GM19099 (cell line): ENCODE data around the gene CA11.

Source experiments
- POLR2A ChIP-seq: IDR thresholded peaks from 3 replicates; pipeline ENCODE4 v1.6.1; 2011; ENCODE audit warnings: low read depth; ENCODE audit not compliant: insufficient read length; ENCODE audit errors: extremely low read depth

CA11 gene

DNA sequence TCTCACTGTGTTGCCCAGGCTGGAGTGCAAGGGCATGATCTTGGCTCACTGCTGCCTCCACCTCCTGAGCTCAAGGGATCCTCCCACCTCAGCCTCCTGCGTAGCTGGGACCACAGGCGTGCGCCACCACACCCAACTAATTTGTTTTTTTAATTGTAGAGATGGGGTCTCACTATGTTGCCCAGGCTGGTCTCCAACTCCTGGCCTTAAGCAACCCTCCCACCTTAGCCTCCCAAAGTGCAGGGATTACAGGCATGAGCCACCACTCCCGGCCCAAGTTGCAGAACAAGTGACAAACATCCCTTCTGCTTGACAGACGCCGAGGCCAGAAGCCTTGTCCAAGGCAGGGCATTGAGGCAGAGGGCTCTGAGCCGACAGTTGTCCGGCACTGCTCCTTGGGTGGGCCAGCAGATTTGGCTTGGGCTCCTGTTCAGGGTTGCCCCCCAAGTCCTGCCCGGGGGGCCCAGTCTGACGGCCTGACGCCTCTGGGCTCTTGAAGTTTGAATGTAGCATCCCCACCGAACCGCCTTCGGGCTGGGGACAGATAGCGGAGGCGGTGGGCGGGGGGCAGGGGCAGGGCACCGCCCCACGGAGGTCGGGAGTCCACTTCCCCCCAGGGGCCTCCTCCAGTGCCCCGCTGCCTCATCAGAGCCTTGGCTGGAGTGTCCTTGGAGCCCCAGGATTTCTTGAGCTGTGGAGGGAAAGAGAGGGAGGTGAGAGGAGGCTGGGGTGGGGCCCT, 45.1 kb downstream of the CA11 start:
- no peak for TF ChIP-seq POLR2A

DNA sequence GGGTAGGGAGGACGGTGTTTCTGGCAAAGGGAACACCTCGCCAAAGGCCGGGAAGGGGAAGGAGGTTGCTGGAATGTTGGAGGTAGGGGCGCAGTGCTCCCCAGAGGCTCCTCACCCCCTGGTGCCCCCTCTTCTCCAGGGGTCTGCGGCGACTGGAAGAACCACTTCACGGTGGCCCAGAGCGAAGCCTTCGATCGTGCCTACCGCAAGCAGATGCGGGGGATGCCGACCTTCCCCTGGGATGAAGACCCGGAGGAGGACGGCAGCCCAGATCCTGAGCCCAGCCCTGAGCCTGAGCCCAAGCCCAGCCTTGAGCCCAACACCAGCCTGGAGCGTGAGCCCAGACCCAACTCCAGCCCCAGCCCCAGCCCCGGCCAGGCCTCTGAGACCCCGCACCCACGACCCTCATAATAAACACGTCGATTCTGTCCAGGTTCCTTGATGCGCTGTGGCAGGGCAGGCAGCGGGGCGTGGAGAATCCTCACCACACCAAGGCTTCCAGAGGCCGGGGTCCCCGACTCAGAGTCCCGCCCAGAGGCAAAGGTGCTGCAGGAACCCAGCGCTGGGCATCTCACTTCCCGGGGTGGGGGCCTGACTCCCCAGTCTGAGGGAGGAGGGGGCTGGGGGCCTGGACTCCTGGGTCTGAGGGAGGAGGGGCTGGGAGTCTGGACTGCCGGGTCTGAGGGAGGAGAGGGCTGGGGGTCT, 46.8 kb downstream of the CA11 start:
- no peak for TF ChIP-seq POLR2A

DNA sequence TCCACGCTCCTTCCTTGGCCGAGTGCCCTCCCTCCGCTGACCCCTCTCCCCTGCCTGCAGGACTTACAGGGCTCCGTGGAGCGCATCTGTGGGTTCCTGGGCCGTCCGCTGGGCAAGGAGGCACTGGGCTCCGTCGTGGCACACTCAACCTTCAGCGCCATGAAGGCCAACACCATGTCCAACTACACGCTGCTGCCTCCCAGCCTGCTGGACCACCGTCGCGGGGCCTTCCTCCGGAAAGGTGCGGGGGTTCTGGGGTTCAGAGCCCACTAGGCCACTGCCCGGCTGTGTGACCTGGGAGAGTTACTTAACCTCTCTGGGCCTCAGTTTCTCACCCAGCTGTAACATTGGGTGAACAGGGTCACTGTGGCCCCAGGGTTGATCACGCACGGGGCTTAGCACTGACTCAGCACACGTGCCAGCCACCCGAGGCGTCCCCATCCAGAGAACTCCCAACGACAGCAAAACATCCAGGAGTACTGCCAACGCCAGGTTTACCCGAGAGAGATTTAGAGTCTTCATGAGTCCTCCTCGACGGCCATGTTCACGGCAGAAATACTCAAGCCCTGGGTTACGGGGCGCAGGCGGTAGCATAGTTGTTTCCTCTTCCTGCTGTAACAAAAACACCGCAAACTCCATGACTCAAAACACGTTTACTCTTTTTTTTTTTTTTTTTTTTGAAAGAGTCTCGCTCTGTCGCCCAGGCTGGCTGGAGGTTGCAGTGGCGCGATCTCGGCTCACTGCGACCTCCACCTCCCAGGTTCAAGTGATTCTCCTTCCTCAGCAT, 49.1 kb downstream of the CA11 start:
- TF ChIP-seq POLR2A: no peak

DNA sequence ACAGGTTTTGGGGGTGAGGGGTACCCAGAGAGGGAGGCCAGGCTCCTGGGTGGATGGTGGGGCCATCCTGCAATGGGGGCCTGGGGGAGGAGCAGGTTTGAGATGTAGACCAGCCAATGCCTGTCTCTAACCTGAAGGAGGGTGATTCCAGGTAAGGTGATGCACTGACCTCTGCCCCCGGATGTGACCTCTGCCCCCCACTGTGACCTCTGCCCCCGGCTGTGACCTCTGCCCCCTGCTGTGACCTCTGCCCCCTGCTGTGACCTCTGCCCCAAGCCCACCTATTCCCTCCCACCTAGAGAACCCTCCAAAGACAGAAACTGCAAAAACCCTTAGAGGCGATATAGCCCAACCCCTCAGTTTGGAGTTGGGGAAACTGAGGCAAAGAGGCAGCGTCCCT, 49.8 kb downstream of the CA11 start:
- TF ChIP-seq POLR2A: no peak

DNA sequence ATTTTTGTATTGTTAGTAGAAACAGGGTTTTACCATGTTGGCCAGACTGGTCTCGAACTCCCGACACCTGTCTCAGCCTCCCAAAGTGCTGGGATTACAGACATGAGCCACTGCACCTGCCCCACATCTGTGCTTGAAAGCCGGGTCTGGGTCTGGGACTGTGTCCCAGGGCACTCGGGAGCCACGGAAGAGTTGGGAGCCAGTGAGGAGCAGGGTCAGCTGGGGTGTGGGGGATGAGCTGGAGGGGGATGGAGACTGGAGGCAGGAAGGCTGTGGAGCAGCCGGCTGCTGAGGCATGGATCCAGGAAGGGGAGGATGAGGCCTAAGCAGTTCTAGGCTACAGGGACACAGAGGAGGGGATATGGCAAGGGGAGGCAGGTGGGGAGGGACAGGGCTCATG, 50.2 kb downstream of the CA11 start:
- no peak for TF ChIP-seq POLR2A

DNA sequence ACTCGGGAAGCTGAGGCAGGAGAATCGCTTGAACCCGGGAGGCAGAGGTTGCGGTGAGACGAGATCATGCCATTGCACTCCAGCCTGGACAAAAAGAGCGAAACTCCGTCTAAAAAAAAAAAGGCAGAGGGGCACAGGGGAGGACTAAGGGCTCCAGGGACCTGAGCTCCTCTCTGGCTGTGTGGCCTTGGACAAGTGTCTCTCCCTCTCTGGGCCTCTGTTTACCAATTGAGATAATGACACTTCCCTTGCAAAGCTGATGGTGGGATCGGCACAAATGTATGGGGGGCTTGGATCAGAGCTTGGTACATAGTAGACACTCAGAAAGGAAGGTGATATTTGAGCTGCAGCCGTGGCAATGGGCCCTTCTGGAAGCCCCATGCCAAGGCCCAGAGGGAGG, 50.8 kb downstream of the CA11 start:
- no peak for TF ChIP-seq POLR2A

DNA sequence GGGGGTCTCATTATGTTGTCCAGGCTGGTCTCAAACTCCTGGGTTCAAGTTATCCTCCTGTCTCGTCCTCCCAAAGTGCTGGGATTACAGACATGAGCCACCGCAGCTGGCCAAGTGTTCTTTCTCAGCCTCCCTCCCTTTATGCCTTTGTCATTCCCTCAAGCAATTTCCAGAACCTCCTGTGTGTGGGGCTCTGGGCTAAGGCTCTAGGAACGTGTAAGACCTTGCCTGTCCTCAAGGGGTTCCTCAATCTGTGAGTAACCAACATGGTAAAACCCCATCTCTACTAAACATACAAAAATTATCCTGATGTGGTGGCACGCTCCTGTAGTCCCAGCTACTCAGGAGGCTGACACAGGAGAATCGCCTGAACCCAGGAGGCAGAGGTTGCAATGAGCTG, 55.0 kb downstream of the CA11 start:
- no peak for TF ChIP-seq POLR2A

DNA sequence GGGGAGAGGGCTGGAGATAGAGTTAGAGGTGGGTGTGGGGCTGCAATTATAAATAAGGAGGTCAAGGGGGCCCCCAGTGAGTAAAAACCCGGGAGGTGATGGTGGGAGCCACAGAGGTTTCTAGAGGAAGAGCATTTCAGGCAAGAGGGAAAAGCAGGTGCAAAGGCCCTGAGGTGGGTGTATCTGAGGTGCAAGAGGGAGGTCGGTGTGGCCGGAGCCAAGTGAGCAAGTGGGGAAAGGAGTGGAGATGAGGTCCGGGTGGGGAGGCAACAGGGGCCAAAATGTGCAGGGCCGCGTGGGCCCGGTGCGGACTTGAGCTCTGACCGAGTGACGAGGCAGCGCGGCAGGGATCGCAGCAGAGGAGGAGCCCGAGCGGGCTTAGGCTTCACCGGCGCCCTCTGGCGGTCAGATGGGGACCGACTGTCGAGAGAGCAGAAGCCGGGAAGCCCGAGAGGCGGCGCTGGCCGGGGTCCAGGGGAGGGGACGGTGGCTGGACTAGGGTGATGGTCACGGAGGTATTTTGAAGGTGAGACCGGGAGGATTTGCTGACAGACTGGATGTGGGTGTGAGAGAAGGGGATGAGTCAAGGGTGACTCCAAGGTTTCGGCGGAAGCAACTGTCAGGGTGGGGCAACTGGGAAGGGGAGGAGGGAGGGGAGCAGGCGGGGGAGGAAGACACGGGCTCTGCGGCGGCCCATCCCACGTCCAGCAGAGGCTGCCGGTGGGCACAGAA, 57.2 kb downstream of the CA11 start:
- no peak for TF ChIP-seq POLR2A
